Kidney (tissue), 14 donors: Measurements from ENCODE around the gene MGAT4B. TPM values are rescaled to one million over a fixed set of nuclear protein-coding genes. Genes with fewer than 3 reads are reported as not detected.
A peak's percentile ranks its signal among the peaks of the same experiment; 100 is the strongest.
"Not testable (repeated sequence)": the region's sequence is repeated elsewhere in the genome, so short reads cannot be mapped to it uniquely, and the experiment has no call there.

Experiments used
- DNase-seq, 5 donors: peaks; one replicate each; pipeline ENCODE4 v3.0.0-alpha.2; 2013 to 2020
- FAIRE-seq: peaks from 2 replicates; lab custom pipeline; 2012; peaks lifted over from hg19 to GRCh38; lab: Jason Lieb, UNC
- H3K27ac ChIP-seq, 2 donors: one replicate each; pipeline ENCODE4 v1.7.0; 2013; ENCODE audit warnings: low read depth in 2 of 2, low read length in 2 of 2, inconsistent platforms in 1 of 2
- H3K27me3 ChIP-seq: one replicate; pipeline ENCODE4 v1.7.1; 2013; ENCODE audit warnings: low read length, inconsistent platforms; ENCODE audit not compliant: control insufficient read depth, insufficient read depth
- H3K36me3 ChIP-seq, 3 donors: one replicate each; pipeline versions ENCODE4 v1.7.0 to v1.7.1; 2013; ENCODE audit warnings: low read length in 3 of 3, control low read depth in 1 of 3, inconsistent platforms in 1 of 3; ENCODE audit not compliant: insufficient read depth in 3 of 3, control insufficient read depth in 2 of 3
- H3K4me1 ChIP-seq, 3 donors: one replicate each; pipeline versions ENCODE4 v1.7.0 to v1.7.1; 2013; ENCODE audit warnings: low read length in 3 of 3, inconsistent platforms in 1 of 3, low read depth in 1 of 3; ENCODE audit not compliant: control insufficient read depth in 2 of 3, insufficient read depth in 2 of 3
- H3K4me3 ChIP-seq, 3 donors: one replicate each; pipeline versions ENCODE4 v1.7.0 to v1.8.1; 2013; ENCODE audit warnings: low read length in 3 of 3, control low read depth in 1 of 3, inconsistent platforms in 1 of 3
- H3K9ac ChIP-seq, 3 donors: one replicate each; pipeline versions ENCODE4 v1.7.0 to v1.7.1; 2013; ENCODE audit warnings: low read length in 3 of 3, control low read depth in 1 of 3, inconsistent platforms in 1 of 3
- H3K9me3 ChIP-seq, 3 donors: one replicate each; pipeline versions ENCODE4 v1.7.0 to v1.7.1; 2013; ENCODE audit warnings: low read length in 3 of 3, control low read depth in 1 of 3, inconsistent platforms in 1 of 3; ENCODE audit not compliant: control insufficient read depth in 2 of 3, insufficient read depth in 1 of 3
- intact Hi-C: fragments of 100-400 bp; cut with DNase I; formaldehyde crosslinking; loops from one replicate; pipeline ENCODE4 v1.11.1; 2022
- polyA plus RNA-seq: library from polyadenylated mRNA; stranded (reverse); fragments of 350-450 nt; fragmentation: Illumina TruSeq; extraction: RNeasy Lipid Tissue Mini Kit (QIAGEN cat#74804); gene quantifications from one replicate; pipeline ENCODE4 v1.2.3, GENCODE V29; 2014; ENCODE audit warnings: low read depth, low replicate concordance; ENCODE audit not compliant: insufficient read depth
- total RNA-seq: library from RNA; stranded (reverse); fragmentation: NEBNext Ultra II Directional; extraction: Animal tissue kit (Norgen Biotek cat#: 25700); gene quantifications from one replicate; pipeline ENCODE4 v1.2.1, GENCODE V29; 2021
- TF ChIP-seq, protein P1 (sequence below): IDR thresholded peaks from 3 replicates; pipeline ENCODE4 v1.5.1; 2012; ENCODE audit warnings: mild to moderate bottlenecking, moderate library complexity, borderline replicate concordance; ENCODE audit not compliant: insufficient read depth; ENCODE audit errors: extremely low read depth
- donor health status: control.
- donor health status: control.
- donor health status: control.
- donor health status: control.
- donor health status: control.
- donor health status: DM: yes; HTN: yes; CAD: no.
- donor health status: Normal renal cell carcinoma (clear cell type).

Gene MGAT4B
- total and polyA plus RNA-seq, 2 donors from 2014 or later, result 79.4 to 174 TPM

DNA sequence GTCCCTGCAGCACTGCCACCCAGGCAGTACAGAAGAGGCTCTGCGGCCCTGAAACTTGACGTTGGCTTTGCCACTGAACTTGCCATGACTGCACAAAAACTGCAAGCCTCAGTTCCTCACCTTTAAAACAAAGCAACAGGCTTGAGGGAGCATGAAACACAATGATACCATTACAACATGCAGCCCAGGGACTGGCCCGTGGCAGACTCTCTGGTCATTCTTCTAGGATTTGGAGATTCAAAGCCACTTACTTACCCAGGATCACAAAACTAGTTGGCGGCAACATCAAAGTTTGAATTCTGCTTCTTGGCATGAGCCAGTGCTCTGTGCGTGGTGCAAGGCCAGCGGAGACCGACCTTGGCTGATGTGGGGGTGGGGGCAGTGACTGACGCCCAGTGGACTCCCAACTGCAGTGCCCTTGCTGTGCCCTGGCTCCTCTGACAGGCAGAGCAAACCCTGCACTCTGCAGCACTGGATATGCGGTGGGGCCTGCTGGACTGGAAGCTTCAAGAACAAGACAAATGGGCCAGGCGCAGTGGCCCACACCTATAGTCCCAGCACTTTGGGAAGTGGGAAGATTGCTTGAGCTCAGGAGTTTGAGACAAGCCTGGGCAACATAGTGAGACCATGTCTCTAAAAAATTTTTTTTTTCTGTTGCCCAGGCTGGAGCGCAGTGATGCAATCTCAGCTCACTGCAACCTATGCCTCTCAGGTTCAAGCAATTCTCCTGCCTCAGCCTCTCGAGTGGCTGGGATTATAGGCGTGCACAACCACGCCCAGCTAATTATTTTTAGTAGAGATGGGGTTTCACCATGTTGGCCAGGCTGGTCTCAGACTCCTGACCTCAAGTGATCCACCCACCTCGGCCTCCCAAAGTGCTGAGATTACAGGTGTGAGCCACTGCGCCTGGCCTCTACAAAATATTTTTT, 32.9 kb upstream of the MGAT4B start:
- no peak overlapping the region for H3K4me3 ChIP-seq
- peak in 1 of 5 donors; percentile 59 for DNase-seq
- TF ChIP-seq, protein P1, sequence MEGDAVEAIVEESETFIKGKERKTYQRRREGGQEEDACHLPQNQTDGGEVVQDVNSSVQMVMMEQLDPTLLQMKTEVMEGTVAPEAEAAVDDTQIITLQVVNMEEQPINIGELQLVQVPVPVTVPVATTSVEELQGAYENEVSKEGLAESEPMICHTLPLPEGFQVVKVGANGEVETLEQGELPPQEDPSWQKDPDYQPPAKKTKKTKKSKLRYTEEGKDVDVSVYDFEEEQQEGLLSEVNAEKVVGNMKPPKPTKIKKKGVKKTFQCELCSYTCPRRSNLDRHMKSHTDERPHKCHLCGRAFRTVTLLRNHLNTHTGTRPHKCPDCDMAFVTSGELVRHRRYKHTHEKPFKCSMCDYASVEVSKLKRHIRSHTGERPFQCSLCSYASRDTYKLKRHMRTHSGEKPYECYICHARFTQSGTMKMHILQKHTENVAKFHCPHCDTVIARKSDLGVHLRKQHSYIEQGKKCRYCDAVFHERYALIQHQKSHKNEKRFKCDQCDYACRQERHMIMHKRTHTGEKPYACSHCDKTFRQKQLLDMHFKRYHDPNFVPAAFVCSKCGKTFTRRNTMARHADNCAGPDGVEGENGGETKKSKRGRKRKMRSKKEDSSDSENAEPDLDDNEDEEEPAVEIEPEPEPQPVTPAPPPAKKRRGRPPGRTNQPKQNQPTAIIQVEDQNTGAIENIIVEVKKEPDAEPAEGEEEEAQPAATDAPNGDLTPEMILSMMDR, result no peak
- H3K27ac ChIP-seq, result no peak overlapping the region
- no peaks in the 10 kb centered on the region for H3K27me3 ChIP-seq
- H3K9ac ChIP-seq, result no peak overlapping the region
- intact Hi-C loops, result no loop called here
- peaks cover 0 to 9% (median 0%) of the 10 kb centered on the region in 3 donors for H3K4me1 ChIP-seq
- peaks cover 0 to 46% (median 22%) of the 10 kb centered on the region in 3 donors for H3K36me3 ChIP-seq
- FAIRE-seq, result no peak
- H3K9me3 ChIP-seq, result no peaks in the 10 kb centered on the region

GRCh38 chr5:179837076-179838011, 30.7 kb upstream of the MGAT4B start:
- DNase-seq, result peak in 1 of 5 donors; percentile 65
- no peak for FAIRE-seq
- H3K4me1 ChIP-seq, result peaks cover 0 to 9% (median 0%) of the 10 kb centered on the region in 3 donors
- H3K36me3 ChIP-seq, result peaks cover 2 to 55% (median 35%) of the 10 kb centered on the region in 3 donors
- peak overlapping the region in 1 of 2 donors; percentile 71 for H3K27ac ChIP-seq
- no peak overlapping the region for H3K9ac ChIP-seq
- no peak overlapping the region for H3K4me3 ChIP-seq
- intact Hi-C loops, result no loop called here
- TF ChIP-seq, protein P1, result no peak
- no peaks in the 10 kb centered on the region for H3K9me3 ChIP-seq
- no peaks in the 10 kb centered on the region for H3K27me3 ChIP-seq

GRCh38 chr5:179836225-179837019, 29.8 kb upstream of the MGAT4B start:
- Histone ChIP-seq H3K9me3 (no peaks in the 10 kb centered on the region), H3K9ac (no peak overlapping the region), H3K4me3 (no peak overlapping the region), H3K4me1 (peaks cover 0 to 14% (median 0%) of the 10 kb centered on the region in 3 donors), H3K36me3 (peaks cover 2 to 55% (median 39%) of the 10 kb centered on the region in 3 donors), H3K27me3 (no peaks in the 10 kb centered on the region), H3K27ac (peak overlapping the region in 1 of 2 donors; percentile 71)
- FAIRE-seq, result no peak
- TF ChIP-seq, protein P1, result no peak
- intact Hi-C loops, result no loop called here
- peak in 1 of 5 donors; percentile 84 for DNase-seq

GRCh38 chr5:179834871-179835270, 28.2 kb upstream of the MGAT4B start:
- H3K9ac ChIP-seq, intact Hi-C loops, H3K27me3 ChIP-seq, H3K4me3 ChIP-seq, FAIRE-seq, H3K27ac ChIP-seq, H3K9me3 ChIP-seq: not testable (repeated sequence)
- Histone ChIP-seq H3K36me3 (peaks cover 6 to 54% (median 47%) of the 10 kb centered on the region in 3 donors), H3K4me1 (peaks cover 0 to 14% (median 3%) of the 10 kb centered on the region in 3 donors)
- DNase-seq, result peak in 1 of 5 donors; percentile 52
